HEK293 (cell line): ENCODE results near the gene PDE3B.
"Not testable (repeated sequence)": the region's sequence is repeated elsewhere in the genome, so short reads cannot be mapped to it uniquely, and the experiment has no call there.

Experiments used
- CTCF ChIA-PET: fragments of 350-600 bp; formaldehyde crosslinking; extraction: SDS; loops from one replicate; lab custom pipeline; 2021; ENCODE audit warnings: antibody characterized with exemption; lab: Yijun Ruan, JAX
- POLR2A ChIA-PET: fragments of 300-600 bp; formaldehyde crosslinking; extraction: SDS; loops from one replicate; lab custom pipeline; 2020; ENCODE audit warnings: antibody characterized with exemption, inconsistent platforms; lab: Yijun Ruan, JAX
- H3K27ac ChIP-seq: fragments of 200-500 bp; sonication (Bioruptor generic); 2 replicates; pipeline ENCODE4 v1.5.1; 2014; ENCODE audit warnings: low read depth, low read length, control low read depth, inconsistent platforms; ENCODE audit errors: extremely low read depth
- H3K36me3 ChIP-seq, 2 experiments: fragments of 200-500 bp in 1 of 2; sonication (Bioruptor generic) in 1 of 2; 1 replicate in 1 of 2; 2 replicates in 1 of 2; pipeline ENCODE4 v1.5.1; 2014 to 2017; ENCODE audit warnings: inconsistent platforms in 2 of 2, low read length in 2 of 2; ENCODE audit not compliant: control insufficient read depth in 2 of 2, insufficient read depth in 1 of 2
- H3K4me1 ChIP-seq: fragments of 200-500 bp; sonication (Bioruptor generic); 2 replicates; pipeline ENCODE4 v1.5.1; 2014; ENCODE audit warnings: mild to moderate bottlenecking, low read length, inconsistent platforms; ENCODE audit not compliant: control insufficient read depth, insufficient read depth
- H3K4me3 ChIP-seq: 2 replicates; pipeline ENCODE4 v1.5.1; 2011; ENCODE audit warnings: low read depth, mild to moderate bottlenecking, control low read depth, low read length, moderate library complexity
- H3K9me3 ChIP-seq: fragments of 200-500 bp; sonication (Bioruptor generic); 2 replicates; pipeline ENCODE4 v1.5.1; 2014; ENCODE audit warnings: low read depth, low read length, inconsistent platforms; ENCODE audit not compliant: control insufficient read depth, insufficient read depth
- GLI4 ChIP-seq: fragments of 450-650 bp; formaldehyde crosslinking; IDR thresholded peaks from 2 replicates; pipeline ENCODE4 v1.5.1; 2016; ENCODE audit warnings: missing biosample characterization, missing genetic modification characterization
- HOXA7 ChIP-seq: sonication (generic); formaldehyde crosslinking; IDR thresholded peaks from 2 replicates; pipeline ENCODE4 v1.8.1; 2022; ENCODE audit warnings: missing genetic modification reagents, borderline replicate concordance
- SALL2 ChIP-seq: fragments of 450-650 bp; formaldehyde crosslinking; IDR thresholded peaks from 2 replicates; pipeline ENCODE4 v1.5.0; 2017; ENCODE audit warnings: missing biosample characterization, mild to moderate bottlenecking, missing genetic modification characterization, borderline replicate concordance
- SP2 ChIP-seq: fragments of 450-650 bp; formaldehyde crosslinking; IDR thresholded peaks from 2 replicates; pipeline ENCODE4 v1.5.1; 2016; ENCODE audit warnings: missing biosample characterization, missing genetic modification characterization
- ZBTB8A ChIP-seq: fragments of 450-650 bp; formaldehyde crosslinking; IDR thresholded peaks from 2 replicates; pipeline ENCODE4 v1.5.1; 2016; ENCODE audit warnings: missing biosample characterization, missing genetic modification characterization
- ZEB2 ChIP-seq: fragments of 450-650 bp; formaldehyde crosslinking; IDR thresholded peaks from 2 replicates; pipeline ENCODE4 v1.5.1; 2016; ENCODE audit warnings: missing biosample characterization, missing genetic modification characterization
- ZFP3 ChIP-seq: fragments of 450-650 bp; formaldehyde crosslinking; IDR thresholded peaks from 2 replicates; pipeline ENCODE4 v1.5.1; 2016; ENCODE audit warnings: low read depth, missing biosample characterization, missing genetic modification characterization
- ZIC2 ChIP-seq: fragments of 450-650 bp; formaldehyde crosslinking; IDR thresholded peaks from 2 replicates; pipeline ENCODE4 v1.5.1; 2016; ENCODE audit warnings: missing biosample characterization, missing genetic modification characterization
- ZNF121 ChIP-seq: fragments of 450-650 bp; formaldehyde crosslinking; IDR thresholded peaks from 2 replicates; pipeline ENCODE4 v1.5.1; 2016; ENCODE audit warnings: missing biosample characterization, missing genetic modification characterization
- ZNF169 ChIP-seq: fragments of 450-650 bp; formaldehyde crosslinking; IDR thresholded peaks from 2 replicates; pipeline ENCODE4 v1.5.1; 2016; ENCODE audit warnings: missing biosample characterization, missing genetic modification characterization
- ZNF184 ChIP-seq: fragments of 450-650 bp; IDR thresholded peaks from 2 replicates; pipeline ENCODE4 v1.5.1; 2018; ENCODE audit warnings: missing biosample characterization, mild to moderate bottlenecking, missing genetic modification characterization
- ZNF211 ChIP-seq: fragments of 450-650 bp; formaldehyde crosslinking; IDR thresholded peaks from 2 replicates; pipeline ENCODE4 v1.5.1; 2016; ENCODE audit warnings: low read depth, missing biosample characterization, missing genetic modification characterization
- ZNF324 ChIP-seq: fragments of 450-650 bp; formaldehyde crosslinking; IDR thresholded peaks from 2 replicates; pipeline ENCODE4 v1.5.1; 2016; ENCODE audit warnings: missing biosample characterization, missing genetic modification characterization
- ZNF341 ChIP-seq: fragments of 450-650 bp; formaldehyde crosslinking; IDR thresholded peaks from 2 replicates; pipeline ENCODE4; 2016; ENCODE audit warnings: low read depth, missing biosample characterization, missing genetic modification characterization
- ZNF37A ChIP-seq: fragments of 450-650 bp; IDR thresholded peaks from 2 replicates; pipeline ENCODE4 v1.5.1; 2018; ENCODE audit warnings: missing biosample characterization, missing genetic modification characterization
- ZNF473 ChIP-seq: fragments of 450-650 bp; formaldehyde crosslinking; IDR thresholded peaks from 2 replicates; pipeline ENCODE4 v1.5.1; 2017; ENCODE audit warnings: missing biosample characterization, missing genetic modification characterization
- ZNF514 ChIP-seq: fragments of 450-650 bp; formaldehyde crosslinking; IDR thresholded peaks from 2 replicates; pipeline ENCODE4 v1.5.1; 2016; ENCODE audit warnings: missing biosample characterization, missing genetic modification characterization
- ZNF639 ChIP-seq: fragments of 450-650 bp; formaldehyde crosslinking; IDR thresholded peaks from 2 replicates; pipeline ENCODE4 v1.5.1; 2016; ENCODE audit warnings: missing biosample characterization, missing genetic modification characterization
- ZNF654 ChIP-seq: fragments of 450-650 bp; formaldehyde crosslinking; IDR thresholded peaks from 2 replicates; pipeline ENCODE4 v1.5.1; 2016; ENCODE audit warnings: low read depth, missing biosample characterization, missing genetic modification characterization
- ZNF701 ChIP-seq: fragments of 450-650 bp; formaldehyde crosslinking; IDR thresholded peaks from 2 replicates; pipeline ENCODE4 v1.5.1; 2016; ENCODE audit warnings: missing biosample characterization, missing genetic modification characterization
- ZNF785 ChIP-seq: fragments of 450-650 bp; formaldehyde crosslinking; IDR thresholded peaks from 2 replicates; pipeline ENCODE4 v1.5.1; 2016; ENCODE audit warnings: missing biosample characterization, missing genetic modification characterization
- ZNF792 ChIP-seq: fragments of 450-650 bp; formaldehyde crosslinking; IDR thresholded peaks from 2 replicates; pipeline ENCODE4 v1.5.1; 2016; ENCODE audit warnings: missing biosample characterization, missing genetic modification characterization
- ZSCAN16 ChIP-seq: fragments of 450-650 bp; formaldehyde crosslinking; IDR thresholded peaks from 2 replicates; pipeline ENCODE4 v1.5.1; 2016; ENCODE audit warnings: missing biosample characterization, missing genetic modification characterization

The PDE3B gene

GRCh38 chr11:14774721-14775120, 131.1 kb downstream of the PDE3B start:
- 0 out of 2 replicates have a peak, but pooled peaks cover 3% of the 10 kb centered on the region for H3K4me1 ChIP-seq
- H3K36me3 ChIP-seq: no peaks in the 10 kb centered on the region
- CTCF ChIA-PET: interaction anchor here (1.0 to 1.2 kb wide), 2 partner anchors 11 to 125 kb away, joined by 3 read pairs; no protein-coding TSS in a partner anchor
- H3K9me3 ChIP-seq: no peaks in the 10 kb centered on the region; the same call in 1 of the 2 replicates
- POLR2A ChIA-PET: no interaction called here
- no peak overlapping the region for H3K27ac ChIP-seq
- no peak overlapping the region for H3K4me3 ChIP-seq
- no peak for TF ChIP-seq SALL2 (tag by site-specific recombination)
- no peak for TF ChIP-seq GLI4 (tag by site-specific recombination)
- no peak for TF ChIP-seq ZIC2 (tag by site-specific recombination)
- TF ChIP-seq ZSCAN16: no peak
- TF ChIP-seq ZEB2: no peak

GRCh38 chr11:14775897-14776296, 132.3 kb downstream of the PDE3B start:
- no peak overlapping the region for H3K27ac ChIP-seq
- H3K4me1 ChIP-seq: 0 out of 2 replicates have a peak, but pooled peaks cover 3% of the 10 kb centered on the region
- TF ChIP-seq HOXA7 (CRISPR knock-in tag) (no peak), ZBTB8A (tag by site-specific recombination) (no peak), ZNF121 (no peak), ZNF169 (tag by site-specific recombination) (no peak), SP2 (no peak), ZNF184 (tag by site-specific recombination) (no peak), ZNF211 (tag by site-specific recombination) (no peak), ZNF473 (tag by site-specific recombination) (no peak), ZNF792 (tag by site-specific recombination) (no peak), ZNF701 (tag by site-specific recombination) (no peak), ZNF514 (no peak), ZNF37A (tag by site-specific recombination) (no peak), ZNF639 (tag by site-specific recombination) (no peak), SALL2 (tag by site-specific recombination) (no peak), ZNF654 (no peak), ZNF785 (tag by site-specific recombination) (no peak), ZFP3 (no peak), ZNF341 (no peak), ZNF324 (no peak)
- H3K9me3 ChIP-seq: no peaks in the 10 kb centered on the region; the same call in 1 of the 2 replicates
- POLR2A ChIA-PET: no interaction called here
- H3K36me3 ChIP-seq: no peaks in the 10 kb centered on the region
- no peak overlapping the region for H3K4me3 ChIP-seq
- CTCF ChIA-PET: no interaction called here

- H3K9me3 ChIP-seq, POLR2A ChIA-PET, H3K4me3 ChIP-seq, H3K36me3 ChIP-seq, H3K27ac ChIP-seq, H3K4me1 ChIP-seq: not testable (repeated sequence)
- CTCF ChIA-PET: interaction anchor here (1.2 kb wide), 1 partner anchor 129 kb away, joined by 3 read pairs; no protein-coding TSS in a partner anchor
Observed at GRCh38 chr11:14778460-14778859, 134.9 kb downstream of the PDE3B start.
